Stimulated activated CD8-positive, alpha-beta memory T cell treated with anti-CD3 and anti-CD28 coated beads, Interleukin-12 subunit alpha, Interleukin-12 subunit beta, amount 100 ng/mL, for 4 hours (primary cell): ENCODE data around the gene DOK6.
A peak's percentile ranks its signal among the peaks of the same experiment; 100 is the strongest.
"Not testable (repeated sequence)": the region's sequence is repeated elsewhere in the genome, so short reads cannot be mapped to it uniquely, and the experiment has no call there.

Source experiments
- DNase-seq: peaks from one replicate; pipeline ENCODE4 v3.0.0-alpha.2; 2020; ENCODE audit warnings: low read depth

The DOK6 gene

DNA sequence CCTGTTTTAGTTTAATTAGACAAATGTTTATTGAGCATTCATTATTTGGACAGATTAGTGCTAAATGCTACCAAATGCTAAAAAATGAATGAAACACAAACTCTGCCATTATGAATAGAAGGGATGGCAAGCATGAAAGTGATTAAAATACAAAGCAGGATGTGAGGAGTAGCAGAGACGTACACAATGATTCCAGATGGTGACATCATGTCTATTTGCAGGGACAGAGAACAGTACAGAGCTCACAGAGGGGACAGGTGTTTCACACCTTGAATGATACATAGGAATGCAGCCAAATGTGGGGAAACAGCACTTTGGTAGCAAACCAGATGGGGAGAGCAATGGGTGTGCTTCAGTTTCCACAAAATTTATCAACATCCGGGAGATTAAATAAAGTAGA lies 470.7 kb downstream of the DOK6 start:
- no peak for DNase-seq

DNA sequence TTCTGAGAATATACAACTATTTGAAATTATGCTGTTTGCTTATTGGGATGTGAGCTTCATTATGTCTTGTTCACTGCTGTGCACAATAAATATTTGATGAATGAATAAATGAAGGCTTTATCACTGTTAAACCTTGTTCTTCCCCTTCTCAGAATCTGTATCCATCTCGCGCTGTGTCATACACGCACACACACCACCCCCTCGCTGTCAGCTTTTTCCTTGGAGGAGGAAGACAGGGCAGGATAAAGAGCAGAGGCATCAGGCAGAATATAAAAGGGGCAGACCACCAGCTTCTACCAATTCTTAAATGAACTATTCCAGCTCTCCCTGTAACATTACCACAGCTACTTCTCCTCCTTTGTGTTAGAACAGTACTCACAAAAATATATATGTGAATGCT lies 472.0 kb downstream of the DOK6 start:
- DNase-seq: no peak

DNA sequence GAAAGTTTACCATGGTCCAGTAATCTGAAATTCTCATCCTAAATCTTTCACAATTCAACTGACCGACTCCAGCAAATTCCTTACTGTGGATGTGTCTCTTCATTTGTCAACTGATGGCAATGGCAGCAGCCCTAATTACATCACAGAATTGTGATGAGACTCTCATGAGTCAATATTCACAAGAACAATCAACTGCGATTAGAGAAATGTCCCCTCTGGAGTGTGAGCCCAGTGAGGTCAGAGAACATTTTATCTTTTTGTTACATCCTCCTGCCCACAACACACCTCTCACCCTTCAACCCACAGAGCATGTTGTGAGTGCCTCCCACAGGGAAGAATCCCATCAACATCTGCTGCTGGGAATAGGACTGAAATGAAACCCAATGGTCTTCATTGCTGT lies 473.4 kb downstream of the DOK6 start:
- no peak for DNase-seq

DNA sequence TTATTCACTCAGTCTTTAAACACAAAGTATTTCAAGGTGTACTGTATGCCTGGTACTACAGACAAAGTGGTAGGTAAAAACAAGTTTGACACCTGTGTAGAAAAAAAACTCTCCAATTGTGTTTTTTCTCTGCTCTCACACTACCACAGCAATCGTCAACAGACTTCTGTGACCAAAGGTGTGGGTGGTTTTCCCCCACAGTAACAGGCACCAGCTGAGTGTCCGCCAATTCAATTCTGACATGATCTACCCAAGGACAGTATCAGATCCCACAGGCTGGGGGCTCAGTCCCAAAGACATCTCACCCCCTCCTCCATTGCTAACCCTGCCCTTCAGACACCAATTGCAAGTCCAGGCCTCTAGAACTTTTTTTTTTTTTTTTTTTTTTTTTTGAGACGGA lies 475.8 kb downstream of the DOK6 start:
- no peak for DNase-seq

DNA sequence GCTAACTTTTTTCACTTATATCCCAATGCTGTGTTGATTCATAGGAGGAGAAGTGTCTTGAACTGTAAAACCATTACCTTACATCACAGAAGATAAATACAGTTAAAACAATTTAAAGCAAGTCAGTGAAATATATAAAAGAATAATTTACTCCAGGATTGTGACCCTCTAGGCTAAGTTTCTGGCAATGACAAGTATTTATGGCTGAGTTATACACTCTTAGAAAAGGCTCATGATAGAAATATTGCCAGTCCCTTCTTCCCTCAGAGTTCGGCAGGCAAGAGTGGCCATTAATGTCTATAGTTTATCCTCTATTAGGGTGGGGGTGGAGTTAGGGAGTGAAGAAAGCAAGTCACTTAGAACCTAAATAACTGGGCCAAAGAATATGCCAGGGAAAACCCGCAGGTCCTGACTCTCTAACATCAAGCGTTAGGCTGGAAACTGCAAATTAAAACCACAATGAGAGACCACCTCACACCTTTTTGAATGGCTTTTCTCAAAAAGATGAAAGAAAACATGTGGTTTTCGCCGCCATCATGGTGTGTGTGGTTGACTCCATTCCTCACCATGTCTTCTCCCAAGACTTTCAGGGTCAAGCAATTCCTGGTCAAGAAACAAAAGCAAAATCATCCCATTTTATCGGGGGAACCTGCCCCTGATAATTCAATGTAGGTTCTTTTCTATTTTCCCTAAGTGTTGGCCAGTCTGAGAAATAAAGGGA lies 477.7 kb downstream of the DOK6 start:
- no peak for DNase-seq

DNA sequence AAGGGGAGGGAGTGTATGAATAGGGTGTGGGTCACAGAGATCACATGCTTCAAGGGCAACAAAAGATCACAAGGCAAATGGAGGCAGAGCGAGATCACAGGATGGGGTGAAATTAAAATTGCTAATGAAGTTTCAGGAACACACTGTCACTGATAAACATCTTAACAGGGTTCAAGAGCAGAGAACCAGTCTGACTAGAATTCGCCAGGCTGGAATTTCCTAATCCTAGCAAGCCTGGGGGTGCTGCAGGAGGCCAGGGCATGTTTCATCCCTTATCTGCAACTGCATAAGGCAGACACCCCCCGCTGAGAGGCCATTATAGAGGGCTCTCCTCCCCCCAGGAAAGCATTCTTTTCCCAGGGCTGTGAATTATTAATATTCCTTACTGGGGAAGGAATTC lies 478.4 kb downstream of the DOK6 start:
- DNase-seq: not testable (repeated sequence)

DNA sequence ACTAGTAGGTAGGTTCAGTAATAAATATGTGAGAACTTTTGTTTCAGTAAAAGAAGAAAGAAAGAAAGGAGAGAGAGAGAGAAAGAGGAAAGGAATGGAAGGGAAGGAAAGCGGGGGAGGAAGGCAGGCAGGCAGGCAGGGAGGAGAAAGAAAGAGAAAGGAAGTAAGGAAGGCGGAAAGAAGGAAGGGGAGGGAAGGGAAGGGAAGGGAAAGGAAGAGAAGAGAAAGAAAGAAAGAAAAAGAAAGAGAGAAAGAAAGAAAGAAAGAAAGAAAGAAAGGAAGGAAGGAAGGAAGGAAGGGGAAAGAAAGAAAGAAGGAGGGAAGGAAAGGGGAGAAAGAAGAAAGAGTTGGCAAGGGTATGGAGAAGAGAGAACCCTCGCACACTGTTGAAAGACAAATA lies 479.4 kb downstream of the DOK6 start:
- no peak for DNase-seq

DNA sequence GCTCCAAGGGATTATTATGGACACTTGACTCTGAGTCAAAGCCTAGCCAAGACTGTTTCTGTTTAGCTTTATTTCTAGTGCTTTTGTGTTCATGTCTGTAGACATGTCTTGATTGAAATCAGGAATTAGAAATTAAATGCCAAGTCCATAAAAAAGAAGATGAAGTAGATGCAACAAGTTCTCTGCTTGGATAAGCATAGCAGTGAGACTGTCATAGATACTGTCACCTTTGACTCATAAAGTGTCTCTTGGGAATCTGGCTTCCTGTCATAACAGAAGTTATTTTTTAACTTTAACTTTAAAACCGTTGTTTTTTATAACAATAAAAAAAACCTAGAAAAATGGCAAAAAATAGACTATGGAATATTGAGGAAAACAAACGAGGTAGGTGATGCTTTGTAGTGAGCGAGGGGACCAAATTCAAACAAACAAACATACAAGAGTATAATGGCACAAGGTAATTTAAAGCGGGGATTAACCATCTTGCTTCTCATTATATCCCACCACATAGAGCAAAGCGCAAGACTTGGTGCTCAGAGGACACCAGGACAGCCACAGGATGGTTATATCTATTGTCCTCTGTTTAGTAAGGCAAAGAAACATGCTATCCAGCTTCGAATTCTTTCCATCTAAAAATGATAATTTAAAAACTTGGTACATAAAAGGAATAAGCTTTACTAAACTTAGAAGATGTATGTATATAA lies 482.4 kb downstream of the DOK6 start:
- no peak for DNase-seq

DNA sequence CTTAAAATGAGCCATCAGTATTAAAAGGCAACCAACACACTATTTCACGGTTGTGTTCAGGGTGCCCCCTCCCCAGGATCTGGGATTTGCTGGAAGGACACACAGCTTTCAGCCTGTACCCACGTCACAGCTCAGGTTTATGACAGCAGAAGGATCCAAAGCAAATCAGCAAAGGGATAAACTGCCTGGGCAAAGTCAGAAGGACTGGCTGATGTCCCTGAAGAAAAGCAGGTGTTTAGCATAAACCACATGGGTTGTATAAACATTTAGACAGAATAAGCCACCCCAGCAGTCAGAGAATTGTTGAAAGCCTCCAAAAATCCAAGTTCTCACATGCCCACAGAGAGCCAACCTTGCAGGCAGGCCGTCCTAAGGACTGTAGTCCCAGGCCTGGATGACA lies 483.1 kb downstream of the DOK6 start:
- DNase-seq: no peak

DNA sequence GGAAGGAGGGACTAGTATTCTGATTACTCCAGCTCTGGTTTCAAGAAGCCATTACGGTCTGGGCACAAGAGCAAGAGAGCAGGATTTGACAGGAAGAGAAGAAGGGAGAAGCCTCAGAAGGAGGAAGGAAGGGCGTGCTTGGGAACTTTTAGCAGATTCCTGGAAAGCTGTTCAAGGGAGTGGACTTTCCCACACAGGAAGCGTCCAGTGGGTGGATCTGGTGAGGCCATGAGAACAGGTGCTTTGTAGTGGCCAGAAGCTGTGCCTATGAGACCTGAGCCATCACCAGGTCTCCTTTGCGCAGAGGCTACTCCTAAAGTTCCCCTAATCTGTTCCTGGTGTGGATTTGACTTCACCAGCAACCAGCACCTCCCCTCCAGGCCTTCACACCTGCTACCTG lies 484.7 kb downstream of the DOK6 start:
- no peak for DNase-seq

DNA sequence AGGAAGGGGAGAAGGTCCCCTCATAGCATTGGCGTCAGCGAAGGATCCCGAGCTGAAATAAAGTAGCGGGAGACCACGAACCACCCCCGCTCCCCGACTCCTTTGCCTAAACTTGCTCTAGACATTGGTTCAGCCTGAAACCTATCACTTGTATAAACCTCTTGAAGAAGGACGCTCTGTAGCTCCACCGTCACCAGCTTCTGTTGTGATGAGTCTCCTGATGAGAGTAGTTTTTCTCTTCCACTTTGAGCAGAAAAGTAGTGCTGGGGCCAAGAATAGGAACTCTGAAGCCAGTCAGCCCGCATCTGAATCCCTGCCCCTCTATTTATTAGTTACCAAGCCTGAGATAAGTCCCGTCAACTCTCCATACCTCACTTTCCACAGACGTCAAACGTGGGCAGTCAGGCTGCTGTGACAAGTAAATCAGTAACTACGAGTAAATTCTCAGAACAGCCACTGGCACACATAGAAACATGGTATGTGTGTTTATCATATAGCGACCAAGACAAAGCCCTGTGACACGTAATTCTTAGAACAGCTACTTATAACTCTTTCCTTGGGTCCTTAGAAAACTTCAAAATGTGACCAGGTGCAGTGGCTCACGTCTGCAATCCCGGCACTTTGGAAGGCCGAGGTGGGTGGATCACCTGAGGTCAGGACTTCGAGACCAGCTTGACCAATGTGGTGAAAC lies 485.3 kb downstream of the DOK6 start:
- no peak for DNase-seq

DNA sequence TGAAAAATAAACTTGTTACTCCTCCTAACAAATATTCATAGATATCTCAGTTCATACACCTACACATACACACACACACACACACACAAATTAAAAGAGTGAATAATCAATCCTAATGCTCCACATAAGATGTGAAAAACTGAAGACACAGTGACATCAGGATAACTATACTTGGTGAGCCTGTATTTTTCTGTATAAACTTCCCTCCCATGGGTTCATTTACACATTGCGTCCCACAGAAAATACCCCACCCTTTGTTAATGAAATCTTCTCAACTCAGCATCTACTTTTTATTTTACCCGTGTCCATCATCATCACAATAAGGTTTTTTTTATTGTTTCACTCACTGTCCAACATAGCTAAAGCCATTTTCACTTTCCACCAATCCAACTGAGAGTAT lies 486.6 kb downstream of the DOK6 start:
- no peak for DNase-seq

DNA sequence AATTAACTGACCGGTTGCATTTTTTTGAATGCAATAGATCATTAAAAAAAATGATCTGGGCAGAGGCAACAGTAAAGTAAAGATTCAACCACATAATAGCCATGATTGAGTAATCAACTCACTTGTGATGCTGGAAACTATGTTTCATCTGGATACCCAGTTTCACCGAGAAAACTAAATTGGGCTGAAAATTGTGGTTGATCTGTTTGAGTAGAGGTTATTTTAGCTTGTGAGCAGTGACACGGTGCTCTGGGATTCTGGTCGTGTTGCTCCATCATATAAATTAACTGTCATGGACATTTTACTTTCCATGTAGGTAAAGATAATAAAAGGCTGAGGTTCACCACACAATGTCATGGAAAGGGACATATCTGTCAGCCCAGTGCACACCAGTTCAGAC lies 488.3 kb downstream of the DOK6 start:
- DNase-seq: no peak

DNA sequence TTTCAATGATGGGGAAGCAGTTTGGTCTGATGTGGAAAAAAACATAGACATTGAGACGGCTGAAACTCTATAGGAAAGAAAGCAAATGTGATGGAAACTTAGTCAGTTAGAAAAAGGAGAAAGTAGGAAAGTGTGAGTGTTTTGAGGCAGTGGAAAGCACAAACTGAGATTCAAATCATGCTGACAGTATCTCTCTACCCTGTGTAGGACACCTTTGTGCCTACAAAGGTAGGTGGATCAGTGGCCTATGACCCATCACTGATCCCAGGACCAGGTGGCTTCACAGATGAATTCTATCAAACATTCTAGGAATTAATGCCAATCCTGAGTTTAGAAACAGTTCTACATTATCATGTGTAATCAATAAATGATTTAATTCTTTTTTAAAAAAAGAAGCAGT lies 489.9 kb downstream of the DOK6 start:
- no peak for DNase-seq

DNA sequence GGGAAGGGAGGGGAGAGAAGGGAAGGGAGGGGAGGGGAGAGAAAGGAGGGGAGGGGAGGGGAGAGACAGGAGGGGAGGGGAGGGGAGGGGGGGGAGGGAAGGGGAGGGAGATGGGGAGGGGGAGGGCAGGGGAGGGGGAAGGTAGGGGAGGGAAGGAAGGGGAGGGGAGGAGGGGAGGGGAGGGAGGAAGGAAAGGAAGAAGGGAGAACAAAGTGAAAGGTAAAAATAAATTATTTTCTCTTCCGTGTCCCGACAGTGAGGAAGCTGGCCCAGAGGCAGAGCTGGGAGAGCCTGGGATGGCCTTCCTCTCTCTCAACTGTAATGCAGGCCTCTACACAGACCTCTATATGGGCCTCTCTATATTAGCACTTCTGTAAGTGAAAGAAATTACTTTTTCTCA lies 493.8 kb downstream of the DOK6 start:
- DNase-seq: no peak

DNA sequence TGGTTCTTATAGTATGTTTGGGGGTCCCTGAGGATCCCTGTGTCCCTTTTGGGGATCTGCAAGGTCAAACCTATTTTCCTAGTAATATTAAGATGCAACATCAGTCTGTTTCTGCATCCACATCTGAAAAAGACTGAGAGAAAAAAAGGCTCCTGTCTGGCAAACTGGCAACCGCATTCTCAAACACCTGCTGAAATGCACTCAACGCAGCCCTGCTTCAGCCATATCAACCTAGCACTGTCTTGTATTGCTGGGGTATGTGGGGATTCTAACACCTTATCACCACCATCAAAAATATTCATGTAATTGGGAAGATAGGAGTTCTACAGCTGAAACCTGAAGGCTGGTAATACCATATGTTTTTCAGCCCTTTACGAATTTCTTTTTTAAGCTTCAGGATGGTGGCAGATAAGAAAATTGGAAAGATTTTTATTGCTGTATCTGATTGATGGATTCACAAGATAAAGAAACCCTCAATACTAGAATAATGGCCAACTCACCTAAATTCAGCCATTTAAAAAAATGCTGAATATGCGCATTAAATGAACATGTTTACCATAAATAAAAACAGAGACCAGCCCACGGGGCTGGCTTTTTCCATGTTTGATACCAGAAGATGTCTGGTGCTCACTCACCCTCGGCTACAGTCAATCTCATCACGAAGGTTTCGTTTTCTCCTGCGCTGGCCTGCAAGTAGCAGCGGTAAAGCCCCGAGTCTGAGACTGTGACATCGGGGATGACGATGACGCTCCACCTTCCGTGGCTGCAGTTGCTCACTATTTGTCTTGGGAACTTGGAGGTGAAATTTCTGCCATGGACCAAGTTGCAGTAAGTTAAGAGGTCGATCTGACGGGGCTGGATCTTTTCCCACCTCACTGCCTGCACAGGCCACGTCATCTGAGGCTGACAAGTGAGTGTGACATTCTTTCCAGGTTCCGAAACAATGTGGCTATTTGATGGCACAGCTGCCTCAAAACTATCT lies 494.7 kb downstream of the DOK6 start:
- peak; percentile 17 for DNase-seq

DNA sequence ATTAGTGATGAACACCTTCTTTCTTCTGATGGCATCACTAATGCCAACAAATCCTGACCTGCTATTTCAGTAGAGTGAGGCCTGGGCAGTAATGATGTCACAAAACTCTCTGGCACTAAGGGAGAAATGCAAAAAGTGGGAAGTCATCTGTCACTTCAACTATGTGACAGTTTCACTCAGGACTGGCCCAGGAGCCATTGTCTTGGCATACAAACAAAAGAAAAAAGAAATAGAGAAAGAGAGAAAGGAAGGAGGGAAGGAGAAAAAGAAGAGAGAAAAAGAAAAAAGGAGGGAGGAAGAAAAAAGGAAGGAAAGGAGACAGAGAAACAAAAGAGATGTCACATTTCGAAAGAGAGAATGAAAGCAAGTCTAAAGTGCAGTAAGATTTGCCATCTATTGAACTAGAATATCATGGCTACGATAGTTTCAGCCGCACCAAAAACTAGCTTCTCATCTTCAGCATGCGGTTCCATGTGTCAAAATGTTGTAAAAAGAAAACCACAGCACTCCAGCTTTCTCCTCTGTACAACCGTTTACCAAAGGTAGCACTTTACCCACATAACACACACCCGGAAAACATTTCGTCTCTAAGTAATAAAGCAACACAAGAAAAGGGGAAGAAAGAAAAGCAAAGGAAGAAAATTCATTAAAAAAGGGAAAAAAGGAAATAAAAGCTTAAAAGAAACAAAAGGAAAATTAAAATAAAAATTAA lies 496.9 kb downstream of the DOK6 start:
- DNase-seq: no peak

DNA sequence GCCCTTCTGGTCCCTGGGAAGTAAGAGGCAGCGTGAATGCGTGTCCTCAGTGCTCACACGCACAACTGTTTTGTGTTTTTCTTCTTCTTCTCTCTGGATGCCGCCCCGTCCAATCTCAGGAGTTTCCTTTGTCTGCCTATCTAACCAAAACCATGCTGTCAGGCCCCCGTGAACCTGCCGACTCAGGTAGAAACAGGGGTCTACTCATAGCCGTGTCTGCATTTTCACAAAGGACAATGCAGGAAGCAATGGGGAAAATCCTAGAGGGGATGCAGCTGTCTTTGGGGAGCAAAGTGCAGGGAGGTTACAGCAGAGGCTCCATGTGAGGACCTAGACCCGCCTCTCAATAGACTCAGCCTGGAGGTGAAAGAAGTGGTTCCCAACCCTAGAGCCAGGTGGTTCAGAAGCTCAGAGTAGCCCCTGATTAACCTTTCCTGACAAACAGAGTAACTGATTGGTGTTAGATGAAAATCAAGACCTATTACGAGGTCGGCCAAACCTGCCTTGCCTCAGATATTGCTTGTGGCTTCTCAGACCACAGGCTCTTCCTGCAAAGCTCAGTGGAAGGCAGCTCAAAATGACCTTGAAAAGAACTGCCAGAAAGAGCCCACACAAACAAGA lies 497.7 kb downstream of the DOK6 start:
- no peak for DNase-seq
